Islet of Langerhans (tissue), 1 donor: Measurements from ENCODE around the gene FGF19.

Experiments
- FAIRE-seq: peaks from one replicate; lab custom pipeline; 2011; peaks lifted over from hg19 to GRCh38; lab: Jason Lieb, UNC

The FGF19 gene

GRCh38 chr11:69667619-69668604 lies 35.9 kb downstream of the FGF19 start:
- FAIRE-seq, result no peak

- no peak for FAIRE-seq
These were observed 36.9 kb downstream of the FGF19 start for GRCh38 chr11:69666752-69667536.

GRCh38 chr11:69666261-69666660 lies 37.6 kb downstream of the FGF19 start:
- FAIRE-seq, result no peak

- FAIRE-seq, result no peak
These were observed 38.2 kb downstream of the FGF19 start for GRCh38 chr11:69665669-69666068.

DNA sequence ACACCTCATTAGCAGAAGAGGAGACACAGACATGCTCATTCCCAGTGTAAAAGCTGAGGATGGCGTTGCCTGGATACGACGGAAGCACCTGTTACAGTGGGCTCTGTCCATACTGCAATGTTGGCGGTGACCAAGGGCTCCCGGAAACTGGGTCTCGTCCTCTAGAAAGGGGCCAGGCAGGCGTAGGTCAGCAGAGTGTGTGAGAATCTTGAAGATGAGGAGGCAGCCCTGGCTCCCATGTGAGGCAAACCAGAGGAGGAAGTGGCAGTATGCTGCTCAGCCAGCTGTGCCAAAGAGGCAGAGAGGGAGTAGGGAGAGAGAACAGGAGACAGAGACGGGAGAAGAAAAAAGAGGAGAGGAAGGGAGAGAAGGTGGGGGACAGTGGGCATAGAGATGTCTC lies 38.9 kb downstream of the FGF19 start:
- no peak for FAIRE-seq

DNA sequence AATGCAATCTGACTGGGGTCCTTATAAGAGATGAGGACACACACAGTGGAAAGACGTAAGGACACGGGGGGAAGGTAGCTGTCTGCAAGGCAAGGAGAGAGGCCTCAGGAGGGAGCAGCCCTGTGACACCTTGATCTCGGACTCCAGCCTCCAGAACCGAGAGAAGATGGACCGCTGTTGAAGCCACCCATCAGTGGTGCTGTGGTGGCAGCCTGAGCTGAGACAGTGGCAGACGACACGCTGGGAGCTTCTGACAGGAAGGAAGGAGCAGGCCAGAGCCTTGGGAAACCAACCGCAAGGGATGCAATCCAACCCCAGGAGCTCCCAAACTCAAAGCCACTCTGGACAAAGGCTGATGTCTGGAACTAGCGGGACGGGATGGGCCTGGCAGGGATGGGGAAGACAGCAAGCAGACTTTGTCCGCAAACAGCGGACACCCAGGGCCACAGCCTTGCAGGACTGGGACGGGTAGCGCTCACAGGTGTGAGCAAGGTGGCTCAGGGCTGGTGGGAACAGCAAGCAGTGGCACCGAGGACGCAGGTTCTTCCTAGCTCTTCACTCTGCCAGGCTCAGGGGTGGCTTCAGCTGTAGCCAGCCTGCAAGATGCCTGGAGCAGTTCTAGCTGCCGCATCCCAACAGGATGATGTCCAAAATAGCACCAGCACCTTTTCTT lies 39.6 kb downstream of the FGF19 start:
- no peak for FAIRE-seq

DNA sequence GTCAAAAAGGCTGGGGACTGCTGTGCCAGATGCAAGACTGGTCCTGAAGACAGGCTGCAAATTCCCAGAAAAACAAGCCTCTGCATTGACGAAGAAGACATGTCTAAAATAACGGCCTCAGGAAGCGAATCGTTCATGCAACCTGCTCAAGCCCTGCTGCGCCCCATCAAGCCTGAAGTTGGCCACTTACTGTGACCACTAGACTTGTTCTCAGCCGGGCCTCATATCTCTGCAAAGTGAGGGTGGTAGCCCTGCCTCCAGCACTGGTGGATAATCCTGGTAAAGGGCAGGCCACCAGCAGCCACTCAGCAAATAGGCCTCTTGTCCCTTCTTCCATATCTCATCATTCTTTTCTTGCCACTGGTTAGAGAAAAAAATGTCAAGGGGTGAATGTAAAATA lies 40.5 kb downstream of the FGF19 start:
- no peak for FAIRE-seq

GRCh38 chr11:69662806-69663205 lies 41.0 kb downstream of the FGF19 start:
- FAIRE-seq, result no peak

DNA sequence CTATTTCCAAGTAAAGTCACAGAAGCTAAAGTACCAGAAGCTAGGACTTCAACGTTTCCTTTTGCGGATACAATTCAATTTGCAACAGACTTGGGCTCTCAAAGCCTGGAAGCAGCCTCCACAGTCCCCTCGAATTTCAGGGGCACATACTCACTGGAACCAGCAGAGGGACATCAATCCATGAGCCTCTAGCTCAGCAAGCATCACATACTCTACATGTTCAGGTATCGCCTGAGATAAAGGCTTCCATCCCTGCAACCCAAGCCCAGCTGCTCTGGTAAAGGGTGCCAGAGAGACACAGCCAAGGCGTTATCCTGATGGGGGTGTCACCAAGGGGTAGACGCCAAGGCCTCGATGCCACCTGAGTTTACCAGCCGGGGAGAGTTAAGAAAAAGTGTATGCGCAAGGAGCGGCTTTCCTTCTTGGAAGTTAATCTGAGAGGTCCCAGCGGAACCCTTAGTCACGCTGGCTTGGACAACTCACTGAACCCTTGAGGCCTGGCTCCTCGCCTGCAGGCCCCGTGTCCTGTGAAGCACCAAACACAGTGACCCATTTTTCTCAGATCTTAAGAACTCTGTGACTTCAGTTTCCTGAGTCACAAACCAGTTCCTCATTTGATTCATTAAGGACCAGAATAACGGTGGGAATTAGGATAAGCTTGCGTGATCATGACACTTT lies 41.7 kb downstream of the FGF19 start:
- FAIRE-seq, result no peak

DNA sequence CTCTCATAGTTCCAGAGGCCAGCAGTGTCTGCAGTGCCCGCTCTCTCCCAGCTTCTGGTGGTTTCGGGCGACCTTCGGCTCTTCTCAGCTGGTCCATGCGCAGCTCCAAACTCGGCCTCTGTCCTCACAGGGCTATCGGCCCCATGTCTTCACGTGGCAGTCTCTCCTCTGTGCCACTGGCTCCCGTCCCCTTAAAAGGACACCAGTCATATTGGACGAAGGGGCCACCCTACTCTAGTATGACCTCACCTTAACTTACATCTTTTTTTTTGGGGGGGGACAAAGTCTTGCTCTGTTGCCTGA lies 42.5 kb downstream of the FGF19 start:
- no peak for FAIRE-seq

DNA sequence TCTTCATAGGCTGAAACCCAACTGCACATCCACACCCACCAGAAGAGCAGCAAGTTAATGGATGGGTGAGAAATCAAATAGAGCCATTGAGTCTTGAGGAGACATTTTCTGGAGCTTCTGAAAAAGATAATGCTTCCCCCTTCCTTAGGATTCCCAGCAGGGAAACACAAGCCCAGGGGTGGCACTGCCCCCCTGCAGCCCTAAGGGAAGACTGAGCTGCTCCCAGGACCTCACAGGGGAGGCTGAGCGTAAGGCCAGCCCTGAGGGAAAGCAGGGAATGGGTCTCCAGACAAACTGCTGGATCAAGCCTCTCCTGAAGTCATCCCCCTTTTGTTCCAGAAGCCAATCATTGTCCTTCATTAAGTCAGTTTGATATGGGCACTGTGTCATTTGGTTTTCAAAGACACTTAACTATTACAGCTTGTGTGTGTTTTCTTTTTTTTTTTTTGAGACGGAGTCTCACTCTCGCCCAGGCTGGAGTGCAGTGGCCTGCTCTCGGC lies 43.8 kb downstream of the FGF19 start:
- FAIRE-seq, result no peak

GRCh38 chr11:69659591-69659990 lies 44.2 kb downstream of the FGF19 start:
- FAIRE-seq, result no peak

- no peak for FAIRE-seq
These were observed 45.0 kb downstream of the FGF19 start for GRCh38 chr11:69658626-69659450.

- FAIRE-seq, result no peak
These were observed 45.8 kb downstream of the FGF19 start for GRCh38 chr11:69657911-69658625.

DNA sequence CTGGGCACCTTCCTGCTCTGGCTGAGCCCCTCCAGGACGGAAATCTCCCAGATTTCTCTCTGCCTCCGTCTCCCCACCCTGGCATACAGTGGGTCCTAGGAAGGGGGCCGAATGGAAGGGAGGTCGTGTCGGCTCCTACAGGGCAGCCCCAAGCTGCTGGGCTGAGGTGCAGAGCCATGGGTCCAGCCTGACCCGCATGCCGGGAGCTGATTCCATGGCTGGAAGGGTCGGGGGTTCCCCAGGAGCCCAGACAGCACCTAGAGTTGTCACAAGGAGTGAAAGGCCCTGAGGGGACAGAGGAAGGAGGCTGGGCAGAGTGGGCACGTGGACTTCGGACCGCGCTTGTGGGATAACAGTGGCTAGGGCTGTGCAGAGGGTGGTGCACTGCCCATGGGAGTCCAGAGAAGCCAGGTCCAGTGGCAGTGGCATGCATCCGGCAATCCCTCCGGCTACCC lies 46.3 kb downstream of the FGF19 start:
- no peak for FAIRE-seq

DNA sequence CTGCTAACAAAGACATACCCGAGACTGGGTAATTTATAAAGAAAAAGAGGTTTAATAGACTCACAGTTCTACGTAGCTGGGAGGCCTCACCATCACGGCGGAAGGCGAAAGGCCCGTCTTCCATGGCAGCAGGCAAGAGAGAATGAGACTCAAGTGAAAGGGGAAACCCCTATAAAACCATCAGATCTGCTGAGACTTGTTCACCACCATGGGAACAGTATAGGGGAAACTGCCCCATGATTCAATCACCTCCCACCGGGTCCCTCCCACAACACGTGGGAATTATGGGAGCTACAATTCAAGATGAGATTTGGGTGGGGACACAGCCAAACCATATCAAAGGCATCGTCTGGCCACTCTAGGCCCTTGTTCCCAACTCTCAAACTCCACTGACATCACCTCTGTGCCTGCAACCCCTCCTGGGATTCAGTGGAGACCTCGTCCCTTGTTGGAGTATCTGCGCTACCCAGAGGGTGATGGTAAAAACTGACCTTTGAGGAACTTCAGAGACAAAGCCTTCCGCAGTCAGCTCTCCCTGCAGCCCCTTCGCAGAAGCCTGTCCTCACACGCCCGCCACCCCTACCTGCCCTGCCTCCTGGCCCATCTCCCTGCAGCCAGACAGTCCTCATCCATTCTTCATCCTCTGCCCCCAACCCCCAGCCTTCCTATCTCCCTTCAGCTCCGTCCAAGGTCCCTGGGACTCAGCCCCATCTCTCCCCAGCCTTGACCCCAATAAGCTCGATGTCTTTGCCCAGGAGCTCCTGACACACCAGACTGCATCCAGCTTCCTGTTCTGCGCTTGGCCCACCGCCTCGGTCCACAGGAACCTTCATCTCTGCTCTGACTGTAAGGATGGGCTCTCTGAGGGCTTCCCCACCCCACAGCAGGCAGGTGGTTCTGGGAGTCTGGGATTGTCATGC lies 47.0 kb downstream of the FGF19 start:
- no peak for FAIRE-seq

DNA sequence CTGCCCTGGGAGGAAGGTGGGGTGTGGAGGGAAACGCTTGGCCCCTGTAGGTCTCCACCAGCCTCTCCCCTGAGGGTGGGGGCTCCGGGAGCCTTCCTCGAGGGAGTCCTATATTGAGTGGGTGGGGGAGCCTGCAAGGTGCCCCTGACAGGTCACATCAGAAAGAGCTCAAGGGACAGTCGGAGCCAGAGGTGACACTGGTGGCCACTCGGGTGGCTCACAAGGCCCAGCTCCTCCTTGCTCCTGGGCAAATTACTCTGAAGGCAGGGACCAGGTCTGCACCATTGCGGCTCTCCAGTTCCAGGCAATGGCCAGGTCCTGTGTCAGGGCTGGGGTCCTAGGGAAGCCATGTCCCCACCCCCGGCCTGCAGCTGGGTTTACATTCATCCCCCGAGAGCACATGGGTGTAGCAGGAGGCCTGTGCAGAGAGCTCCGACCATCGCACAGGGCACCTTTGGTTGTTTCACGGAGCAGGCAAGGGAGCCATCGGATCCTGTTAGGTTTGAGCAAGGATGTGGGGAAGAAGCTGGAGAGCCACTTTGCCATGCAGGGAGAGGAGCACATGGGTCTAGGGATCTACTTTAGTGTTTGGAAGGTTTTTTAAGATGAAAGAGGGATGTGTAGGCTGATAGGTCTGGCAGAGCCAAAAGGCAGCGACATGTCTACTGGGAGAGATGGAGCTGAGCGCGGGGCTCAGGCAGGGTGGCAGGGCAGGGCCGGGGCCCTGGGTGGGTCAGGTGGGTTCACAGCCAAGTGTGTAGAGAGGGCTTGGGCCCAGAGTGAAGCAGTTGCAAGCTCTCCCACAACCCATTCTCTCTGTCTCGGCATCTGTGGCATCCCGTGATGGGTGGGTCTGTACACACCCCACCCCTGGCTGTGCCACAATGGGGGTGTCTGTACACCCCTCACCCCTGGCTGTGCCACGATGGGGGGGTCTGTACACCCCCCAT lies 48.1 kb downstream of the FGF19 start:
- FAIRE-seq, result no peak
